HUES64 (cell line): ENCODE data around the gene IREB2.
"Not testable (repeated sequence)": the region's sequence is repeated elsewhere in the genome, so short reads cannot be mapped to it uniquely, and the experiment has no call there.

Source experiments
- H3K27ac ChIP-seq: 2 replicates; pipeline ENCODE4 v1.7.0; 2013; ENCODE audit warnings: low read depth, low read length, inconsistent platforms
- H3K27me3 ChIP-seq: 2 replicates; pipeline ENCODE4 v1.6.1; 2013; ENCODE audit warnings: mild to moderate bottlenecking, low read length; ENCODE audit not compliant: insufficient read depth
- H3K36me3 ChIP-seq: 2 replicates; pipeline ENCODE4 v1.6.1; 2013; ENCODE audit warnings: mild to moderate bottlenecking, low read length; ENCODE audit not compliant: insufficient read depth
- H3K4me1 ChIP-seq: 2 replicates; pipeline ENCODE4 v1.6.1; 2013; ENCODE audit warnings: mild to moderate bottlenecking, low read length, moderate library complexity; ENCODE audit not compliant: insufficient read depth
- H3K4me3 ChIP-seq: 2 replicates; pipeline ENCODE4 v1.5.1; 2013; ENCODE audit warnings: mild to moderate bottlenecking, low read length, moderate library complexity
- H3K9ac ChIP-seq: 2 replicates; pipeline ENCODE4 v1.6.1; 2013; ENCODE audit warnings: mild to moderate bottlenecking, low read depth, low read length
- H3K9me3 ChIP-seq: 2 replicates; pipeline ENCODE4 v1.6.1; 2013; ENCODE audit warnings: low read depth, low read length; ENCODE audit not compliant: insufficient read depth
- WGBS: fragments of 150-250, 120-280 bp; methylation state at CpG from one replicate; pipeline ENCODE4 v1.1.7; 2013; ENCODE audit warnings: missing lambda C conversion rate; 5-methylcytosine and 5-hydroxymethylcytosine counted together

Gene IREB2

GRCh38 chr15:78481917-78482316, 43.9 kb downstream of the IREB2 start:
- H3K36me3 ChIP-seq: peaks cover 80% of the 10 kb centered on the region
- 86% methylated on average over 6 of the region's 7 CpGs for WGBS

GRCh38 chr15:78492872-78493271, 54.9 kb downstream of the IREB2 start:
- H3K27ac ChIP-seq: no peak overlapping the region

More at GRCh38 chr15:78481917-78482316, 43.9 kb downstream of the IREB2 start:
- Histone ChIP-seq H3K4me1 (no peaks in the 10 kb centered on the region), H3K27ac (no peak overlapping the region), H3K4me3 (no peak overlapping the region), H3K9ac (no peak overlapping the region), H3K27me3 (no peaks in the 10 kb centered on the region), H3K9me3 (no peaks in the 10 kb centered on the region)

GRCh38 chr15:78501857-78502256, 63.8 kb downstream of the IREB2 start:
- Histone ChIP-seq H3K4me1 (no peaks in the 10 kb centered on the region), H3K4me3 (no peak overlapping the region), H3K9ac (no peak overlapping the region), H3K27ac (no peak overlapping the region), H3K9me3 (peaks cover 3% of the 10 kb centered on the region; the same call in 1 of the 2 replicates), H3K36me3 (peaks cover 46% of the 10 kb centered on the region), H3K27me3 (no peaks in the 10 kb centered on the region)
- 94% methylated on average over 4 of the region's 4 CpGs for WGBS

More at GRCh38 chr15:78492872-78493271, 54.9 kb downstream of the IREB2 start:
- no peaks in the 10 kb centered on the region for H3K4me1 ChIP-seq
- WGBS: 100% methylated on average over 1 of the region's 1 CpG
- H3K36me3 ChIP-seq: peaks cover 100% of the 10 kb centered on the region
- H3K4me3 ChIP-seq: no peak overlapping the region
- H3K9me3 ChIP-seq: no peaks in the 10 kb centered on the region
- H3K27me3 ChIP-seq: no peaks in the 10 kb centered on the region
- no peak overlapping the region for H3K9ac ChIP-seq

DNA sequence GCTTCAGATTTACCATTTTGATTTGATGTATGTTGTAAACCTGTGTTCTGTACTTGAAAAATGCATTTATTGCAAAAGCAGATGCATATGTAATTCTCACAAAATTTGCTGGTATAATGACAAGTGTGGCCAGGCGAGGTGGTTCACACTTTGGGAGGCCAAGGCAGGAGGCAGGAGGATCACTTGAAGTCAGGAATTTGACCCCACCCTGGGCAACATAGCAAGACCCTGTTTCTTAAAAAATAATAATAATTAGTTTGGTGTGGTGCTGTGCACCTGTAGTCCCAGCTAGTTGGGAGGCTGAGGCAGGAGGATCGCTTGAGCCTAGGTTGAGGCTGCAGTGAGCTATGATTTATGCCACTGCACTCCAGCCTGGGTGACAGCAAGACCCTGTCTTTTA, 64.6 kb downstream of the IREB2 start:
- 95% methylated on average over 2 of the region's 2 CpGs for WGBS
- Histone ChIP-seq H3K4me1 (no peaks in the 10 kb centered on the region), H3K27me3 (peaks cover 1% of the 10 kb centered on the region; the same call in 1 of the 2 replicates), H3K4me3 (no peak overlapping the region), H3K9ac (no peak overlapping the region), H3K9me3 (peaks cover 3% of the 10 kb centered on the region; the same call in 1 of the 2 replicates), H3K36me3 (peaks cover 38% of the 10 kb centered on the region), H3K27ac (no peak overlapping the region)

- peak within 1 kb of the TSS; percentile 69 for H3K4me3 ChIP-seq
- H3K27ac ChIP-seq: peak within 1 kb of the TSS; percentile 36; the same call in 1 of the 2 replicates
- WGBS: 1% methylated on average over 63 of the region's 63 CpGs
- H3K27me3 ChIP-seq: peaks cover 24% of the 10 kb centered on the region
- peaks cover 5% of the 10 kb centered on the region; the same call in 1 of the 2 replicates for H3K4me1 ChIP-seq
- peaks cover 3% of the 10 kb centered on the region; the same call in 1 of the 2 replicates for H3K9me3 ChIP-seq
- H3K9ac ChIP-seq: peak within 1 kb of the TSS; percentile 40; the same call in 1 of the 2 replicates
- no peaks in the 10 kb centered on the region for H3K36me3 ChIP-seq
Measured at GRCh38 chr15:78506971-78507830, 69.2 kb downstream of the IREB2 start, which contains the start of gene HYKK. HYKK (plus strand) TSS chr15:78507577; CDS start chr15:78513089, 5,512 bp downstream.

DNA sequence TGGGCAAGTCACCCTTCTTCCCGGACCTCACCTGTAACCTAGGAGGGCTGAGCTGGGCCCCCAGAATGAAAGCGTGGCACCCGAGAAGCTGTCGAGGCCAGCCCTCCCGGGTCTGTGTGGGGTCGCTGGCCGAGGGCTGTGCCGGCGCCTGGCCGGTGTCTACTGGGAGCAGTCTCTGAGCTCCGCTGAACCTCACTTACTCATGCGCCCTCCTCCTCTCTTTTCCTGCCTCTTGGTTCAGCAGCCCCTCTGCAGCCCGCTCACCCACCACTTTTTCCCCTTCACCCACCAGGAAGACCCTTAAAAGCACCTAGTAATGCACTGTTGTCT, 69.8 kb downstream of the IREB2 start:
- Histone ChIP-seq H3K36me3 (no peaks in the 10 kb centered on the region), H3K27ac (no peak overlapping the region), H3K4me3 (peak overlapping the region; percentile 69), H3K9ac (peak overlapping the region; percentile 40; the same call in 1 of the 2 replicates), H3K9me3 (peaks cover 3% of the 10 kb centered on the region; the same call in 1 of the 2 replicates), H3K27me3 (peaks cover 24% of the 10 kb centered on the region), H3K4me1 (peaks cover 5% of the 10 kb centered on the region; the same call in 1 of the 2 replicates)
- 1% methylated on average over 13 of the region's 13 CpGs for WGBS

- peaks cover 3% of the 10 kb centered on the region; the same call in 1 of the 2 replicates for H3K9me3 ChIP-seq
- peaks cover 5% of the 10 kb centered on the region; the same call in 1 of the 2 replicates for H3K4me1 ChIP-seq
- H3K9ac ChIP-seq: no peak overlapping the region
- no peak overlapping the region for H3K27ac ChIP-seq
- H3K4me3 ChIP-seq: peak overlapping the region; percentile 69
- H3K27me3 ChIP-seq: peaks cover 24% of the 10 kb centered on the region
- H3K36me3 ChIP-seq: no peaks in the 10 kb centered on the region
- 65% methylated on average over 6 of the region's 6 CpGs for WGBS
Measured at GRCh38 chr15:78508272-78508671, 70.3 kb downstream of the IREB2 start.

DNA sequence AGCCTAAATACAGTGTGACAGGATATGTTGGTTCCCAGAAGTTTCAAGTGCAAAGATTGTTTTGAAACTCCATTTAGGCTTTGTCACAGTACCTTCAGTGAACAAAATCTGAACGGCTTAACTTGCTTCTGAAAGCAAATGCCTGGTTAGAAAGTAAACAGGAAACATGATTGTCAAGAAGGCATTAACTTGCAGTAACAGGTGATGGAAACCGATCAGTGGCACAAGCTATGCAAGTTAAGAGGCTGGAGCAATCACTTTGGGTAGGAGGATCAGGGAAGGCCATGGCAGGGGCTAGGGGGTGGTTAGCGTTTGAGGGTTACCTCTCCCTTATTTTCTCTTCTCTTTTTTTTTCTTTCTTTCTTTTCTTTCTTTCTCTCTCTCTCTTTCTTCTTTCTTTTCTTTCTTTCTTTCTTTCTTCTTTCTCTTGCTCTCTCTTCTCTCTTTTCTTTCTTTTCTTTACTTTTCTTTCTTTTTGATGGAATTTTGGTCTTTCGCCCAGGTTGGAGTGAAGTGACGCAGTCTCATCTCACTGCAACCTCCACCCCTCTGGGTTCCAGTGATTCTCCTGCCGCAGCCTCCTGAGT, 71.8 kb downstream of the IREB2 start:
- peaks cover 5% of the 10 kb centered on the region; the same call in 1 of the 2 replicates for H3K4me1 ChIP-seq
- H3K27ac ChIP-seq: no peak overlapping the region
- no peak overlapping the region for H3K4me3 ChIP-seq
- 92% methylated on average over 6 of the region's 6 CpGs for WGBS
- peaks cover 3% of the 10 kb centered on the region; the same call in 1 of the 2 replicates for H3K9me3 ChIP-seq
- H3K36me3 ChIP-seq: no peaks in the 10 kb centered on the region
- peaks cover 24% of the 10 kb centered on the region for H3K27me3 ChIP-seq
- H3K9ac ChIP-seq: no peak overlapping the region

DNA sequence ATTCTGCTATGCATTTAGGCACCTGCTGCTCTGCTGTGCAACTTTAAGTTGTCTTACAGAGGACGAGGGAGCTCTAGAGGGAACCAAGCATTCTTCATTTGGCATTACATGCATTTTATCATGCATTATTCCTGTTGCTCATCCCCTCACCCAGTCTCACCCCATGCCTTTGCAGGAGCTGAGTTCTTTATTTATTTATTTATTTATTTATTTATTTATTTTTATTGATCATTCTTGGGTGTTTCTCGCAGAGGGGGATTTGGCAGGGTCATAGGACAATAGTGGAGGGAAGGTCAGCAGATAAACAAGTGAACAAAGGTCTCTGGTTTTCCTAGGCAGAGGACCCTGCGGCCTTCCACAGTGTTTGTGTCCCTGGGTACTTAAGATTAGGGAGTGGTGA, 82.0 kb downstream of the IREB2 start:
- H3K27me3 ChIP-seq, H3K27ac ChIP-seq, H3K9me3 ChIP-seq, H3K36me3 ChIP-seq, H3K4me1 ChIP-seq, H3K4me3 ChIP-seq, H3K9ac ChIP-seq: not testable (repeated sequence)
- WGBS: 94% methylated on average over 1 of the region's 3 CpGs

DNA sequence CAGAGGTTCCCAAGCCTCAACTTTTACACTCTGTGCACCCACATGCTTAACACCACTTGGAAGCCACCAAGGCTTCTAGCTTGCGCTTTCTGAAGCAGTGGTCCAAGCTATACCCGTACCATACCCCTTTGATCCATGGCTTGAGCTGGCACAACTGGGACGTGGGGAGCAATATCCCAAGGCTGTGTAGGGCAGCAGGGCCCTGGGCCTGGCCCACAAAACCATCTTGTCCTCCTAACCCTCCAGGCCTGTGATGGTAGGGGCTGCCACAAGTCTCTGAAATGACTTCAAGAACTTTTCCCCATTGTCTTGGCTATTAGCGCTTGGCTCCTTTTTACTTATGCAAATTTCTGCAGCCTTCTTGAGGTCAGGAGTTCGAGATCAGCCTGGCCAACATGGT, 86.2 kb downstream of the IREB2 start:
- no peaks in the 10 kb centered on the region for H3K27me3 ChIP-seq
- no peaks in the 10 kb centered on the region for H3K4me1 ChIP-seq
- peaks cover 8% of the 10 kb centered on the region; the same call in 1 of the 2 replicates for H3K9me3 ChIP-seq
- 88% methylated on average over 5 of the region's 5 CpGs for WGBS
- no peak overlapping the region for H3K4me3 ChIP-seq
- no peaks in the 10 kb centered on the region for H3K36me3 ChIP-seq
- H3K27ac ChIP-seq: no peak overlapping the region
- H3K9ac ChIP-seq: no peak overlapping the region

DNA sequence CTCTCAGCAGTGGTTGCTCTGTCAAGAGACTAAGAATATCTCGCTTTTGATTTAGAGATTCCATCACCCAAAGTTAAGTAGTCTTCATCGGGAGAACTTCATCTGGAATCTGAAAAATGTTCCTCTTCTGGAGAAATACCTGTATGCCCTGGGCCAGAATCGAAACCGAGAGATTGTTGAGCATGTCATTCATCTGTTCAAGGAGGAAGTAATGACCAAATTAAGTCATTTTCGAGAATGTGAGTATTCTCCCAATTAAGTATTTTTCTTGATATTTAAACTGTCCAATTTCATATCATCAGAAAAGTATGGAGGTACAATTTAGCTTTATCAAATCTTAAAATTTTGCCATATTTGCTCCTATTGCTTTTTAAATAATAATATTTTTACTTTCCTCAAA, 89.3 kb downstream of the IREB2 start:
- H3K9me3 ChIP-seq: peaks cover 8% of the 10 kb centered on the region; the same call in 1 of the 2 replicates
- no peaks in the 10 kb centered on the region for H3K4me1 ChIP-seq
- no peaks in the 10 kb centered on the region for H3K36me3 ChIP-seq
- H3K4me3 ChIP-seq: no peak overlapping the region
- no peak overlapping the region for H3K9ac ChIP-seq
- WGBS: 87% methylated on average over 5 of the region's 5 CpGs
- H3K27me3 ChIP-seq: no peaks in the 10 kb centered on the region
- no peak overlapping the region for H3K27ac ChIP-seq
